Heart left ventricle (tissue), 16 donors: Measurements from ENCODE around the gene MMAA. TPM values are rescaled to one million over a fixed set of nuclear protein-coding genes. Genes with fewer than 3 reads are reported as not detected.

Experiments
- ATAC-seq, 4 donors: fragments of 200-7000 bp; cut with Tn5 transposase; one replicate each; pipeline ENCODE4 v1.9.1; 2020 to 2022; ENCODE audit warnings: moderate library complexity in 4 of 4, mild to moderate bottlenecking in 3 of 4, moderate number of reproducible peaks in 1 of 4
- DNase-seq, 5 donors: peaks; one replicate each; pipeline ENCODE4 v3.0.0-alpha.2; 2020
- H3K27ac ChIP-seq, 12 donors: fragments of 200-600 bp; sonication (generic) in 4 of 12; one replicate each; pipeline versions ENCODE4 v1.5.0 to v1.8.0; 2016 to 2022; ENCODE audit warnings: mild to moderate bottlenecking in 2 of 12
- H3K27me3 ChIP-seq, 9 donors: fragments of 200-600 bp; sonication (generic) in 2 of 9; one replicate each; pipeline versions ENCODE4 v1.5.1 to v1.8.0; 2016 to 2022; ENCODE audit warnings: mild to moderate bottlenecking in 3 of 9
- H3K36me3 ChIP-seq, 9 donors: fragments of 200-600 bp; sonication (generic) in 2 of 9; one replicate each; pipeline versions ENCODE4 v1.5.0 to v1.8.0; 2018 to 2022; ENCODE audit warnings: mild to moderate bottlenecking in 2 of 9
- H3K4me1 ChIP-seq, 12 donors: fragments of 200-600 bp; sonication (generic) in 4 of 12; one replicate each; pipeline versions ENCODE4 v1.5.0 to v1.8.0; 2016 to 2022; ENCODE audit warnings: mild to moderate bottlenecking in 3 of 12
- H3K4me3 ChIP-seq, 12 donors: fragments of 200-600 bp; sonication (generic) in 4 of 12; one replicate each; pipeline versions ENCODE4 v1.5.0 to v1.8.0; 2017 to 2022; ENCODE audit warnings: mild to moderate bottlenecking in 9 of 12, moderate library complexity in 4 of 12
- H3K9me3 ChIP-seq, 12 donors: fragments of 200-600 bp; sonication (generic) in 4 of 12; one replicate each; pipeline versions ENCODE4 v1.5.0 to v1.8.0; 2016 to 2022; ENCODE audit warnings: mild to moderate bottlenecking in 1 of 12
- CTCF ChIP-seq, 12 donors: fragments of 200-600 bp; sonication (generic) in 4 of 12; IDR thresholded peaks; one replicate each; pipeline versions ENCODE4 v1.5.0 to v1.8.0; 2018 to 2022; ENCODE audit warnings: antibody characterized with exemption in 12 of 12, mild to moderate bottlenecking in 5 of 12
- POLR2A ChIP-seq, 2 donors: fragments of 450-650 bp; IDR thresholded peaks; one replicate each; pipeline ENCODE4 v1.6.1; 2017; ENCODE audit warnings: antibody characterized with exemption in 2 of 2, mild to moderate bottlenecking in 2 of 2, moderate library complexity in 2 of 2
- WGBS, 4 donors: extraction: QIAGEN DNeasy Blood & Tissue Kit in 2 of 4; methylation state at CpG; one replicate each; pipeline versions ENCODE4 v1.1.5 to v1.1.7; 2013 to 2018; 5-methylcytosine and 5-hydroxymethylcytosine counted together
- intact Hi-C, 10 donors: fragments of 100-400 bp; cut with DNase I; formaldehyde crosslinking; loops; one replicate each; pipeline versions ENCODE4 v1.11.1 to v1.14.2; 2022
- polyA plus RNA-seq, 2 donors: library from polyadenylated mRNA; stranded (reverse); fragments of 200-250 nt; gene quantifications; one replicate each; pipeline ENCODE4 v1.2.3, GENCODE V29; 2013
- total RNA-seq, 9 donors: library from RNA; depleted of rRNA in 2 of 9; stranded (reverse); fragments of >200 nt in 2 of 9; fragmentation: NEBNext Ultra II Directional in 3 of 9; extraction: Animal tissue kit (Norgen Biotek cat#: 25700) in 3 of 9; gene quantifications; one replicate each; pipeline versions ENCODE4 v1.1.0 to v1.2.4, GENCODE V29; 2016 to 2023
- donor health status: ischemic (EF 13 %, LVEDD 7.1; RV severe dilation, severe dysfunction).
- donor health status: healthy with polysubstance abuse.
- donor health status: DM: no; HTN: yes; CAD: no.
- donor health status: DM: no; HTN: no; CAD: no.
- donor health status: ischemic (EF 25% LVEDD 6.9; RV normal size, moderate dysfunction).
- donor health status: ischemic (EF 25% LVEDD 5.7; RV mildly dilated, moderate dysfunction).
- donor health status: healthy.
- donor health status: DM: yes; HTN: yes; CAD: no.
- donor health status: ischemic (EF 35%, LVEDD 5.7; RV mildly dilated, moderate dysfunction).
- donor health status: nonischemic (EF 11% LVEDD 7.7; RV severe dilation, severe dysfunction).
- donor health status: DM: yes; HTN: yes; CAD: no.
- donor health status: PGD.
- donor health status: ischemic (EF 29% LVEDD 5.4; RV normal size, mild dysfunction).
- donor health status: nonischemic (EF 23%, LVEDD 6.1; RV moderate dilation, normal function).

MMAA gene
- total and polyA plus RNA-seq, 11 donors: 3.3 to 12.6 (median 7.7) TPM

- Histone ChIP-seq H3K9me3 (peaks cover 0 to 29% (median 12%) of the 10 kb centered on the region in 12 donors), H3K4me3 (no peak overlapping the region), H3K36me3 (no peaks in the 10 kb centered on the region), H3K27me3 (no peaks in the 10 kb centered on the region), H3K27ac (no peak overlapping the region), H3K4me1 (peaks cover 0 to 9% (median 0%) of the 10 kb centered on the region in 12 donors)
- intact Hi-C loops: no loop called here
- no peak for DNase-seq
- TF ChIP-seq POLR2A (IDR thresholded peaks at IDR 0.05) (no peak), CTCF (IDR thresholded peaks at IDR 0.05) (no peak)
- 79 to 92% (median 83%) methylated on average over 1 of the region's 1 CpG for WGBS, 4 donors
- ATAC-seq: no peak
Observed at GRCh38 chr4:145709336-145709735, 90.2 kb downstream of the MMAA start.

Other genes starting within 250 kb of the MMAA start
- 10 to 100 TPM in 8 of 9 donors, 1 to 10 TPM in 1; 9.0 to 21.4 (median 15.2) TPM for gene SMAD1, start 137.5 kb upstream of the MMAA start, total RNA-seq
- gene SMAD1, start 137.5 kb upstream of the MMAA start, polyA plus RNA-seq: 1 to 10 TPM; 1.8 to 7.2 TPM
- not detected for gene C4orf51, start 60.8 kb downstream of the MMAA start, total RNA-seq
- not detected for gene C4orf51, start 60.8 kb downstream of the MMAA start, polyA plus RNA-seq